Colonic mucosa (tissue), 4 donors: ENCODE results near the gene GABRB2. TPM values are rescaled to one million over a fixed set of nuclear protein-coding genes. Genes with fewer than 3 reads are reported as not detected.

Experiments used
- DNase-seq: peaks from one replicate; pipeline ENCODE4 v3.0.0-alpha.2; 2020
- H3K27ac ChIP-seq: fragments of 200-600 bp; one replicate; pipeline ENCODE4 v1.8.0; 2021
- H3K27me3 ChIP-seq: fragments of 200-600 bp; one replicate; pipeline ENCODE4 v1.8.0; 2021
- H3K36me3 ChIP-seq: fragments of 200-600 bp; one replicate; pipeline ENCODE4 v1.8.0; 2021
- H3K4me1 ChIP-seq: fragments of 200-600 bp; one replicate; pipeline ENCODE4 v1.8.0; 2021; ENCODE audit warnings: mild to moderate bottlenecking
- H3K4me3 ChIP-seq: fragments of 200-600 bp; one replicate; pipeline ENCODE4 v1.8.0; 2021
- H3K9ac ChIP-seq, 2 donors: one replicate each; pipeline ENCODE4 v1.7.0; 2013; ENCODE audit warnings: control low read depth in 2 of 2, low read depth in 2 of 2, low read length in 2 of 2
- H3K9me3 ChIP-seq: fragments of 200-600 bp; one replicate; pipeline ENCODE4 v1.8.0; 2021
- CTCF ChIP-seq: fragments of 200-600 bp; IDR thresholded peaks from one replicate; pipeline ENCODE4 v1.8.0; 2022; ENCODE audit warnings: antibody characterized with exemption, mild to moderate bottlenecking
- intact Hi-C: fragments of 100-400 bp; cut with DNase I; formaldehyde crosslinking; loops from one replicate; pipeline ENCODE4 v1.14.1; 2022
- total RNA-seq, 2 donors: library from RNA; stranded (reverse); fragmentation: NEBNext Ultra II Directional in 1 of 2; extraction: Animal tissue kit (Norgen Biotek cat#: 25700) in 1 of 2; gene quantifications; one replicate each; pipeline ENCODE4 v1.2.1, GENCODE V29; 2021
- donor health status: healthy.
- donor health status: DM: no; HTN: no; CAD: no.
- donor health status: DM: no; HTN: no; CAD: no.

The GABRB2 gene
- total RNA-seq, 2 donors from 2014 or later = 1.5 to 4.2 TPM

- no peaks in the 10 kb centered on the region for H3K36me3 ChIP-seq
- no peak overlapping the region for H3K27ac ChIP-seq
- no peak overlapping the region for H3K4me3 ChIP-seq
- no peak for TF ChIP-seq CTCF
- H3K27me3 ChIP-seq = no peaks in the 10 kb centered on the region
- intact Hi-C loops = no loop called here
- H3K4me1 ChIP-seq = no peaks in the 10 kb centered on the region
- no peaks in the 10 kb centered on the region for H3K9me3 ChIP-seq
- no peak for DNase-seq
- H3K9ac ChIP-seq = no peak overlapping the region
Measured at GRCh38 chr5:161481922-161482321, 64.6 kb downstream of the GABRB2 start.

- no peaks in the 10 kb centered on the region for H3K36me3 ChIP-seq
- DNase-seq = no peak
- no peaks in the 10 kb centered on the region for H3K9me3 ChIP-seq
- no peak overlapping the region for H3K9ac ChIP-seq
- H3K4me1 ChIP-seq = no peaks in the 10 kb centered on the region
- H3K27me3 ChIP-seq = no peaks in the 10 kb centered on the region
- no peak overlapping the region for H3K27ac ChIP-seq
- no peak overlapping the region for H3K4me3 ChIP-seq
- intact Hi-C loops = no loop called here
- no peak for TF ChIP-seq CTCF
Measured at GRCh38 chr5:161471211-161471950, 75.1 kb downstream of the GABRB2 start.

GRCh38 chr5:161467703-161468102 is 78.8 kb downstream of the GABRB2 start:
- intact Hi-C loops = no loop called here
- DNase-seq = no peak
- no peak for TF ChIP-seq CTCF

GRCh38 chr5:161460741-161461140 is 85.8 kb downstream of the GABRB2 start:
- H3K36me3 ChIP-seq = no peaks in the 10 kb centered on the region
- H3K27me3 ChIP-seq = no peaks in the 10 kb centered on the region
- intact Hi-C loops = no loop called here
- no peaks in the 10 kb centered on the region for H3K9me3 ChIP-seq
- DNase-seq = no peak
- H3K4me1 ChIP-seq = no peaks in the 10 kb centered on the region
- no peak overlapping the region for H3K27ac ChIP-seq
- H3K4me3 ChIP-seq = no peak overlapping the region
- no peak for TF ChIP-seq CTCF
- H3K9ac ChIP-seq = no peak overlapping the region

More at GRCh38 chr5:161467703-161468102, 78.8 kb downstream of the GABRB2 start:
- no peak overlapping the region for H3K27ac ChIP-seq
- no peaks in the 10 kb centered on the region for H3K27me3 ChIP-seq
- no peaks in the 10 kb centered on the region for H3K36me3 ChIP-seq
- no peak overlapping the region for H3K4me3 ChIP-seq
- no peaks in the 10 kb centered on the region for H3K4me1 ChIP-seq
- H3K9ac ChIP-seq = no peak overlapping the region
- no peaks in the 10 kb centered on the region for H3K9me3 ChIP-seq

GRCh38 chr5:161446655-161447054 is 99.9 kb downstream of the GABRB2 start:
- Histone ChIP-seq H3K27ac (no peak overlapping the region), H3K9ac (no peak overlapping the region), H3K36me3 (no peaks in the 10 kb centered on the region), H3K4me1 (no peaks in the 10 kb centered on the region), H3K9me3 (no peaks in the 10 kb centered on the region), H3K4me3 (no peak overlapping the region), H3K27me3 (no peaks in the 10 kb centered on the region)
- no peak for TF ChIP-seq CTCF
- intact Hi-C loops = no loop called here
- no peak for DNase-seq
